CD4-positive, alpha-beta T cell treated with Interleukin-4 for 4 hours (primary cell): Measurements from ENCODE around the gene TMEM44.
A peak's percentile ranks its signal among the peaks of the same experiment; 100 is the strongest.

Experiments
- DNase-seq: peaks from one replicate; pipeline ENCODE4 v3.0.0-alpha.2; 2020

The TMEM44 gene

GRCh38 chr3:194633349-194634004, at the start of gene TMEM44:
TSS of gene TMEM44 (minus strand) at chr3:194633419. CDS start at chr3:194633215, 204 bp downstream.
- peak; percentile 46 for DNase-seq

GRCh38 chr3:194682694-194683310, 49.6 kb upstream of the TMEM44 start:
- DNase-seq = peak; percentile 72

DNA sequence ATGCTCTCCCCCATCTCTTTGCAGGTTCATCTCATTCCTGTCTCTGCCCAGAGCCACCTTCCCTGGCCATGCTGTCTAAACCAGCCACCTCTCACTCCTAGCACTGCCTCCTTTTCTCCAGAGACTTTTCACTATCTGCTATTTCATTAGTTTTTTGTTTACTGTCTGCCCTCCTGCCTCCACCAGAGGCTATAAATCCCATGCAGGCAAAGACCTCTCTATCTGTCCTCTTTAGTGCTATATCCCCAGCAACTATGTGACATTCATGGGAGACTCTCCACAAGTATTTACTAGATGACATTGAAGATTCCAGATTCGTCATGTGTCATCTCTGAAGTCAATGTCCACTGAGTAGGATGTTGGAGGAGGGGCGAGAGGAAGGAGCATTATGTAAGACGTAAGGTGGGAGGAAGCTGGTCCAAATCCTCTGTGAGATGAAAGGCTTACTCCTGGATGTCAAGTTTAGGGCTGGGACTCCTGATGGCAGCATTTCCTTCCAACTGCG, 49.0 kb upstream of the TMEM44 start:
- DNase-seq = no peak

- no peak for DNase-seq
Observed at GRCh38 chr3:194680888-194681615, 47.8 kb upstream of the TMEM44 start.

DNA sequence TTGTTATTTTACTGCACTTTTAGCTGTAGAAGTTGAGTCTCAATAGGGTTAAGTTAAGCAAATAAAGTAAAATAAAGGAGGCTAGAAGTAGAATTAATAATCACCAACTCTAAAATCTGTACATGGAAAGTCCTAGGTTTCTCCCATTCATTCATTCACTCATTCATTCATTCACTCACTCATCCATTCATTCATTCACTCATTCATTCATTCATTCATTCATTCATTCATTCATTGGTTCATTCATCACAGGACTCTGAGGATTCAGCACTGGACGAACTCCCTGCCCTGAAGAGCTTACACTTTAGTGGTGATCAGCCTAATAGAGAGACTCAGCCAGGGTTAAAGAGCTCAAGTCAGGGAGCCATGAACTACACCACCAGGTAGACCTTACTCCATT, 43.3 kb upstream of the TMEM44 start:
- DNase-seq = no peak

GRCh38 chr3:194675680-194676079, 42.5 kb upstream of the TMEM44 start:
- no peak for DNase-seq

DNA sequence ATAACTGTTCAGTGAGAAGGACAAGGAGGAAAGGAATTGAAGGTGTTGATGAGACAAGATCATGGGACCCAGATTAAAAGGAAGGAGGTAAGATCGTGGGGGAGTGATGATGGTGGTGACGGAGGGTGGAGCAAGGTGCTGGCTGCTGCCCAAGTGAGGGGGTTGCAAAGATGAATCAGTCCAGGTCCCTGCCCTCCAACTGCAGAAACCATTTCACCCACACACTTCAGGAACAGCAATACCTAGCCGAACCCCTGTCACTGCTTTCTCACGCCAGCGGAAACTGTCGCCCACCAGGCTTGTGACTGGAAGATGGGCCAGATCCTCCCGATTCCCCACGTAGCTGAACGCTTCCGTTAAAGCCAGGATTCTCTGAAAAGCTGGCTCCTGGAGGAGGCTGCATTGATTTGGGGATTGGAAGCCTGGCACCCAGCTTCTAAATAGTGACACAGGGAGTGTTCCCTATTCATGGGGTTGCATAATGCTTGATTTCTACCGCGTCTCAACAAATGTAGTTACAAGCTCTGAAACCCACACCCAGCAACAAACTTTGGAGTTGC, 41.9 kb upstream of the TMEM44 start:
- no peak for DNase-seq

- DNase-seq = no peak
Observed at GRCh38 chr3:194673761-194674160, 40.5 kb upstream of the TMEM44 start.

GRCh38 chr3:194672876-194673275, 39.7 kb upstream of the TMEM44 start:
- no peak for DNase-seq

- peak; percentile 90 for DNase-seq
Observed at GRCh38 chr3:194671900-194672808, 38.9 kb upstream of the TMEM44 start, which contains the start of gene LSG1. TSS of gene LSG1 (minus strand) at chr3:194672191. CDS start at chr3:194672162, 29 bp downstream.

GRCh38 chr3:194671511-194671899, 38.3 kb upstream of the TMEM44 start:
- peak; percentile 62 for DNase-seq

DNA sequence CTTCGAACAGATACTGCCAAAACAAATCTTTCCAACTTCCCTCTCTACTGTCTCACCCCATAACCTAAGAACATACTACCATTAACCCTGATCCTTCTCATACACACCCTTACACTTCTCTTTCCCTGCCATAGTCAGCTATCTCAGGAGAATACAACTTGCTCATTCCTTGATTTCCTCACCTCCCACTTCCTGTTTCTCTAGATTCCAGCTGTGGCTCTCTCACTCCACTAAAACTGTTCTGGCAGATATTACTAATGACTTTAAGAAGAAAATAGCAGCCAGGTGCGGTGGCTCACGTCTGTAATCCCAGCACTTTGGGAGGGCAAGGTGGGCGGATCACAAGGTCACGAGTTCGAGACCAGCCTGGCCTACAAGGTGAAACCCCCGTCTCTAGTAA, 34.1 kb upstream of the TMEM44 start:
- no peak for DNase-seq

- DNase-seq = no peak
Observed at GRCh38 chr3:194664857-194665256, 31.6 kb upstream of the TMEM44 start.

DNA sequence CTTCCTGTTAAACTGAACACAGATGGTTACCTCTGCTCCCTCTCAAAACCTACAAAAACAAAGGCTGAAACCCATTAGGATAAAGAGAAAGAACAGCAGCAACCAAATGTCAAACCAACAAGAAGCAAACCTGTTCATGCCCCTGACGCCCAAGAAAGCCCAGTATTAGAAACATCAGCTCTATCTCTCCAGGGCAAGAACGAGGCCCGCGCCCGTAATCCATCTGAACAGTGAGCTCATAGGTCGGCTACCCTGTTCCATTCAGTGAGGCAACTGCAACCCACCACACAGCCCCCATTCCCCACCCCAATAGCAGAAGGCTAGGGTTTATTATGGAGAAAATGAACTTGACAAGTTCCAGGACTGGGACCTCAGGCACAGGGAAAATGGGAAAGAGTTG, 28.7 kb upstream of the TMEM44 start:
- DNase-seq = no peak

GRCh38 chr3:194661374-194661773, 28.2 kb upstream of the TMEM44 start:
- DNase-seq = no peak

- no peak for DNase-seq
Observed at GRCh38 chr3:194659778-194660177, 26.6 kb upstream of the TMEM44 start.

GRCh38 chr3:194658477-194659242, 25.4 kb upstream of the TMEM44 start:
- no peak for DNase-seq

- no peak for DNase-seq
Observed at GRCh38 chr3:194657439-194657838, 24.2 kb upstream of the TMEM44 start.

DNA sequence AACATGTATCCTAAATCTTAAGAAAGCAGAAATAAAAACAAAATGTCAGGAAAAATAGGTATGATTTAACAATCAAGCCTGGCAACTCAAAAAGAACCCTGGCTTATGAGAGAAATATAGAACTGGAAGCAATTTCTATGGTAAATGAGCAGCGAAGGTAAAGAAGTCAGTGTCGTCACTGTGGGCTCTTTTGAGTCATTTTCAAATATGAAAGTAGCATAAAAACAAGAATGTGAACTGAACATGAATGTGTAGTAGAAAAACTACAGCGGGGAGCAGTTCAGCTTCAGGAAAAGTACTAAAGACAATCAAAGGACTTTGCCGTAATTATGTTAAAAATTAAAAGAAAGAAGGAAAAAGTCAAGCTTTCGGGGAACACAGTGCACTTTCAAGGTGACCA, 21.2 kb upstream of the TMEM44 start:
- no peak for DNase-seq

DNA sequence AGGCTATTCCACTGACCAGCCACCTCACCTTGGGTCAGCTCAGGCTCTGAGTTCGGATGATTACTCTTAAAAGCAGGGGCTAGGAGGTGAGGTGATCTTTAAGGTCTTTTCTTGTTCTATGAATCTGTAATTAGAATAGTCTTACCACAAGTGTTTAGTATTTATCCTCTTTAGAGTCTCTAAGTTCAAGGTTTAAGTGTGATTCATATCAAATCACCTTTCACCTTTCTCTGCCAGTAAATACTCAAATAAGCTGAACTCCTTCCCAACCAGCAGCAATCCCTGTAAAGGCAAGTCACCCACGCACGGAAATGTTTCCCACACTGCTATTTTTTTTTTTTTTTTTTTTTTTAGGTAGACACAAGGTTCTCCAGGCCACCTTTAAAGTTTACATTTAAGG, 14.5 kb upstream of the TMEM44 start:
- no peak for DNase-seq

DNA sequence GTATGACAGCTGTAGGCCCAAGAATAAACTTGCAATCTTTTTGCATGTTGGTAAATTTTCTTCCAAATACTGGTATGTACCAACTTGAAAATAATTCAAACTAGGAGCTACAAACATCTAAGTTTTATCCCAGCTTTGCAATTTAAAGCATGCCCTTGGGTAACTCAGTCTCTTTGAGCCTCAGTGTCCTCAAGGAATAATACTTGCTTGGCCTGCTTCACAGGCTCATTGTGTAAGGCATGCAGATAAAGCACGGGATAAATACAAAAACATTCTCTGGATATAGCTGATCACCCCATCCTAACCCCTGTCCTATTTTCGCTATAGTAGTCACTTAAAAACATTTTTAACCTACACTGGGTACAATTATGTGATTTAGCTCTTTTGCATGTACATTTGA, 9.6 kb upstream of the TMEM44 start:
- no peak for DNase-seq

- DNase-seq = no peak
Observed at GRCh38 chr3:194640829-194641228, 7.6 kb upstream of the TMEM44 start.
